GM12873 (cell line): Measurements from ENCODE around the gene COL4A1.

ENCODE experiments used
- TF ChIP-seq, protein P1 (sequence below): IDR thresholded peaks from 2 replicates; pipeline ENCODE4 v1.5.1; 2012; ENCODE audit warnings: low read depth, mild to moderate bottlenecking, moderate library complexity, low read length, control low read depth; ENCODE audit not compliant: insufficient read depth; ENCODE audit errors: missing control alignments

COL4A1 gene

GRCh38 chr13:110266983-110267382 is 40.0 kb downstream of the COL4A1 start:
- TF ChIP-seq, protein P1, sequence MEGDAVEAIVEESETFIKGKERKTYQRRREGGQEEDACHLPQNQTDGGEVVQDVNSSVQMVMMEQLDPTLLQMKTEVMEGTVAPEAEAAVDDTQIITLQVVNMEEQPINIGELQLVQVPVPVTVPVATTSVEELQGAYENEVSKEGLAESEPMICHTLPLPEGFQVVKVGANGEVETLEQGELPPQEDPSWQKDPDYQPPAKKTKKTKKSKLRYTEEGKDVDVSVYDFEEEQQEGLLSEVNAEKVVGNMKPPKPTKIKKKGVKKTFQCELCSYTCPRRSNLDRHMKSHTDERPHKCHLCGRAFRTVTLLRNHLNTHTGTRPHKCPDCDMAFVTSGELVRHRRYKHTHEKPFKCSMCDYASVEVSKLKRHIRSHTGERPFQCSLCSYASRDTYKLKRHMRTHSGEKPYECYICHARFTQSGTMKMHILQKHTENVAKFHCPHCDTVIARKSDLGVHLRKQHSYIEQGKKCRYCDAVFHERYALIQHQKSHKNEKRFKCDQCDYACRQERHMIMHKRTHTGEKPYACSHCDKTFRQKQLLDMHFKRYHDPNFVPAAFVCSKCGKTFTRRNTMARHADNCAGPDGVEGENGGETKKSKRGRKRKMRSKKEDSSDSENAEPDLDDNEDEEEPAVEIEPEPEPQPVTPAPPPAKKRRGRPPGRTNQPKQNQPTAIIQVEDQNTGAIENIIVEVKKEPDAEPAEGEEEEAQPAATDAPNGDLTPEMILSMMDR: no peak

GRCh38 chr13:110266431-110266809 is 40.5 kb downstream of the COL4A1 start:
- TF ChIP-seq, protein P1: no peak

DNA sequence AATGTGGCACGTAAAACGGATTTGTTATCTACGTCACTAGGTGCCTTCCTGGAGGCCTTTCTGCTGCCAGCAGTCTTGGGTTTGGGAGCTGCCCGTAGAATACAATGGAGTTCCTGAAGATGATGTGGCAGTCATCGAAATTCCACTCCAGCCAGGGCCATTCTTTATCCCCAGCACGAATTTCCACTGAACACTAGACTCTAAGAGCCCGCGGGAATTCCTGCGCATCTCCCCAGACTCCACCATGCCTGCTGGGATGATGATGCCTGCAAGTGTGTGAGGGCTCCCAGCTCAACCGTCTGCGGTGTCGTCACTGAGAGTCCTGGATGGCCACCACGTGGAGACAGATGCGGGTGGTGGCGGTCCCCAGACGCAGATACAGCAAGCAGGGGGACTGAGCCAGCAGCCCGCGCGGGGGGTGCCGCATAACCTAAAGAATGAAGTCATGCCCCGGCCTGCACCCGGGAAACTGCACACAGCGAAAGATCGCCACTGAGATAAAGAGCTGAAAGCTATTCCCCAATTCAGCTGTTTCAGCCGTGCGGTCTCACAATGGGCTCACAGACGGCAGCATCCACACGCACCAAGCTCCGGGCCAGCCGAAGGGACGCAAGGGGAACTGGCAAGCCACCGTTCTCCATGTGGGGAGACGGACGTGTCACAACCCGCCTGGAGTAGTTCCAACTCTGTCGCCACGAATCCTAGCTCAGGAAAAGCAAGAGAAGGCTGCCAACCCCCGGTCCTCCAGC is 41.1 kb downstream of the COL4A1 start:
- TF ChIP-seq, protein P1: no peak

DNA sequence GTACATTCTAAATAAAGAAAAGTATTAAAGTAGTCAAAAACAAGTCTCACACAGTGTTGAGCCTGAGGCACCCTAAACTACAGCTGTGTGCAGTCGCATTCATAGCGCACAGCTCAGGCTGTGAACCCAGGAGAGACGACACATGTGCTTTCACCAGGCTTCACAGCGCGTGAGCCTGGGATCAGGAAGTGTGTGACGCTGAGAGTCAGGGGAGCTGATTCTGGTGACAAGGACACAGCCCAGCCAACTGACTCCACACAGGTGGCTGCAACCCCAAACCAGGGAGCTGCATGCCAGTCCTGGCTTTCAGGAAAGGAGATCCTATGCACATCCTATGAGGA is 41.6 kb downstream of the COL4A1 start:
- TF ChIP-seq, protein P1: no peak

DNA sequence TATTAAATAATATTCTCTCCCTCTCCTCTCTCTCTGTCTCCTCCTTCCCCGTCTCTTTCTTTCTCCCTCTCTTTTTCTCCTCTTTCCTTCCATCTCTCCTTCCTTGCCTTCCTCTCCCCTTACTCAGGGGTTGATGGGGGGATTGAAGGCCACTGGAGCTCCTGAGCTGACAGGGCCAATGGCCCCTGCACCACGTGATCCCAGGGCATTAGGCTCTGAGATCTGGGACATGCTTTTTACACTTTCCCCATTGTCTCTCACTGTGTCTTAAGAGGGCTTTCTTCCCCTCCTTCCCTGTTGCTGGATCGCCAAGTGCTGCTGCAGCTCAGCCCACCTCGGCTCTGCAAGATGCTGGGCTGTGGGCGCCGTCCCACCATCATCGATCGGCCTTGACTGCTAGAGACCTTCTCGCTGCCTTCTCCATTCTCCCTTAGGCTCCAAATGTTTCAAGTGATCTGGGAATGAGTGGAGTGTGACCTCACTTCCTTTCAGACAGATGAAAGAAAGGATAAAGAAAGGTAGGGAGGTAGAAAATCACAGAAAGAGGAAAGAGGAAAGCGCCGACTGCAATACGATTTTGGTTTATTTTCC is 42.2 kb downstream of the COL4A1 start:
- TF ChIP-seq, protein P1: no peak

DNA sequence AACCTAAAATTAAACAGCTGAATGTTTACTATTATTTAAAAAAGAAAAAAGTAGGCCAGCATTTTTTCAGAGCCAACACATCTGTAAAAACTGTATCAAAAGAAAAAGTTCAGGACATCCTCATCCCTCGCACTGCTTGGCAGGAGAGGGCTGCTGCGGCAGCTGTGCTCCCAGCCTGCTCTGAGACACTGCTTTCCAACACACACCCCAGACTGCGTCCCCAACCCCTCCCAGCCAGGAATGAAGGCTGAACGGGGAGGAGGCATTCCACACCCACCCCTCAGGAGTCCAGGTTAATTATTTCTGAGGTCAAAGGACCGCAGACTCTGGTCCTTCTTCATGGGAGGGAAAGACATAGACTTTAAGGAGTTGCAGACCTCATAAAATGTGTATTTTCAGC is 43.1 kb downstream of the COL4A1 start:
- TF ChIP-seq, protein P1: no peak

DNA sequence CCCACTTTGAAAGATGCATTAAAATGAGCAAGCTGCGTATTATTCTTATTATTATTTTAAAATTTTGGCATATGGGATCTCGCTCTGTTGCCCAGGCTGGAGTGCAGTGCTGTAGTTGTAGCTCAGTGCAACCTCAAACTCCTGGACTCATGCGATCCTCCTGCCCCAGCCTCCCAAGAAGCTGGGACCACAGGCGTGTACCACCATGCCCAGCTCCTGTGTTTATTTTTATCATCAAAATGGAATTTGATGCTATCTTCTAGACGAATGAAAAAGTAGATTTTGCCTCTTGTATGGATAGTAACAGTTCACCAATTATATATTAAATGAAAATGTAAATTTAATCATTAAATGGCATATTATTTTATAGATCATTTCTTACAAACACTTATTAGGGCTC is 43.6 kb downstream of the COL4A1 start:
- TF ChIP-seq, protein P1: no peak
